Gastrocnemius medialis (tissue), 4 donors: ENCODE data around the gene DNAJC25.

ENCODE experiments used
- POLR2A ChIP-seq, 2 donors: fragments of 450-650 bp; IDR thresholded peaks; one replicate each; pipeline ENCODE4 v1.6.1; 2017; ENCODE audit warnings: antibody characterized with exemption in 2 of 2, mild to moderate bottlenecking in 2 of 2, moderate library complexity in 2 of 2
- TF ChIP-seq, protein P1 (sequence below), 5 experiments: fragments of 450-650 bp in 3 of 5; fragments of 200-600 bp in 2 of 5; sonication (generic) in 2 of 5; IDR thresholded peaks in 4 of 5; conservative IDR thresholded peaks in 1 of 5; 1 replicate in 4 of 5; 2 replicates in 1 of 5; pipeline ENCODE4 v1.5.1; 2016 to 2019; ENCODE audit warnings: antibody characterized with exemption in 5 of 5, mild to moderate bottlenecking in 3 of 5, moderate library complexity in 3 of 5

DNA sequence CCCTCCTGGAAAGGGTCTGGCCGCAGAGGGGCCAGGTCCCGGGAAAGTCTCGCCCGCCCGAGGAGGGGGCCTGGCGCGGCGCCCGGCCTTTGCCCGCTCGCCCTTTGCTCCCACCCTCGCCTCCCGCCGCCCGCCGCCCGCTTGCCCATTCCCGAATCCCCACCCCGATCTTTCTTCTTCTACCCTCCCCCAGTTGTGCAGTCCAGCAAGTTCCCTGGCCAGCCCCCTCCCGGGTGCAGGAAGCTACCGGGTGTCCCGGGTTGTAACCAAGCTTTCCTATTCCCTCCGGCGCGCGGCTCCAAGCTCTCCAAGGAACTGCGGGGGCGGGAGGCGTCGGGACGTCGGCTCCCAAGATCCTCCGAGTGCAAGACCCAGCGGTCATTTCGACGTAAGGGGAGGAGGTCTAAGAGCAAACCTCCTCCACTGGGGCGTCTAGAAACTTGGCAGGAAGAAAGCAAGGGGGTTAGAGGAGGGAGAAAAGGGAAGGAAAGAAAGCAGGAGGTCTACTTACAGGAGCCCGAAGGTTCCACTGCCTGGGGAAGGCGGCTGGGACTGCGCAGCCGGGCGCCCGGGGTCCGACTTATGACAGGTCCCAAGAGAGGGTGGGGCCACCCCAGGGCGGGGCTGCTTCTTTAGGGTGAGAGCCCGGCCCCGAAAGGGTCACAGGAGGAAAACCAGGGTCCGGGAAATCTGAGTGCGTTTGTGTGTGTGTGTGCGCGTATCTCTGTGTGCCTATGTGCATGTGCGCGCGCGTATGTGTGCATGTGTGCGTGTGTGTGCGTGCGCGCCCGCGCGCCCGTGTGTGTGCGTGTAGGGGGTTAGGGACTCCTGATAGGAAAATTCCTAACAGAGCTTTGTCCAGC lies 31.8 kb upstream of the DNAJC25 start, which contains the start of gene PTGR1:
- TF ChIP-seq, protein P1, sequence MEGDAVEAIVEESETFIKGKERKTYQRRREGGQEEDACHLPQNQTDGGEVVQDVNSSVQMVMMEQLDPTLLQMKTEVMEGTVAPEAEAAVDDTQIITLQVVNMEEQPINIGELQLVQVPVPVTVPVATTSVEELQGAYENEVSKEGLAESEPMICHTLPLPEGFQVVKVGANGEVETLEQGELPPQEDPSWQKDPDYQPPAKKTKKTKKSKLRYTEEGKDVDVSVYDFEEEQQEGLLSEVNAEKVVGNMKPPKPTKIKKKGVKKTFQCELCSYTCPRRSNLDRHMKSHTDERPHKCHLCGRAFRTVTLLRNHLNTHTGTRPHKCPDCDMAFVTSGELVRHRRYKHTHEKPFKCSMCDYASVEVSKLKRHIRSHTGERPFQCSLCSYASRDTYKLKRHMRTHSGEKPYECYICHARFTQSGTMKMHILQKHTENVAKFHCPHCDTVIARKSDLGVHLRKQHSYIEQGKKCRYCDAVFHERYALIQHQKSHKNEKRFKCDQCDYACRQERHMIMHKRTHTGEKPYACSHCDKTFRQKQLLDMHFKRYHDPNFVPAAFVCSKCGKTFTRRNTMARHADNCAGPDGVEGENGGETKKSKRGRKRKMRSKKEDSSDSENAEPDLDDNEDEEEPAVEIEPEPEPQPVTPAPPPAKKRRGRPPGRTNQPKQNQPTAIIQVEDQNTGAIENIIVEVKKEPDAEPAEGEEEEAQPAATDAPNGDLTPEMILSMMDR (IDR thresholded peaks at IDR 0.05 in 4 of 5, conservative IDR thresholded peaks at IDR 0.05 in 1 of 5): no peak
- TF ChIP-seq POLR2A (IDR thresholded peaks at IDR 0.05): peak in 1 of 2 donors; percentile 12
